ENCODE data around the gene YAP1.

YAP1 gene

GRCh38 chr11:102147632-102148031 lies 37.4 kb downstream of the YAP1 start:
- Histone ChIP-seq H3K4me3 (ENCODE audit: low read length) (no peak overlapping the region), H3K36me3 (ENCODE audit: control insufficient read depth, insufficient read depth, low read length) (no peaks in the 10 kb centered on the region), H3K9me3 (ENCODE audit: control insufficient read depth, low read length) (no peaks in the 10 kb centered on the region), H3K4me1 (ENCODE audit: control insufficient read depth, insufficient read depth, low read length) (peaks cover 19% of the 10 kb centered on the region), H3K9ac (ENCODE audit: low read length) (no peak overlapping the region), H3K27me3 (ENCODE audit: control insufficient read depth, insufficient read depth, low read length) (no peaks in the 10 kb centered on the region)

- Histone ChIP-seq H3K9ac (ENCODE audit: low read length) (no peak overlapping the region), H3K9me3 (ENCODE audit: control insufficient read depth, low read length) (no peaks in the 10 kb centered on the region), H3K4me1 (ENCODE audit: control insufficient read depth, insufficient read depth, low read length) (peaks cover 19% of the 10 kb centered on the region)
Observed at GRCh38 chr11:102148059-102148458, 37.8 kb downstream of the YAP1 start.

GRCh38 chr11:102151784-102152525 lies 41.7 kb downstream of the YAP1 start:
- Histone ChIP-seq H3K27me3 (ENCODE audit: control insufficient read depth, insufficient read depth, low read length) (no peaks in the 10 kb centered on the region), H3K36me3 (ENCODE audit: control insufficient read depth, insufficient read depth, low read length) (no peaks in the 10 kb centered on the region), H3K9me3 (ENCODE audit: control insufficient read depth, low read length) (no peaks in the 10 kb centered on the region), H3K4me3 (ENCODE audit: low read length) (no peak overlapping the region), H3K4me1 (ENCODE audit: control insufficient read depth, insufficient read depth, low read length) (peaks cover 11% of the 10 kb centered on the region), H3K9ac (ENCODE audit: low read length) (no peak overlapping the region)

More at GRCh38 chr11:102148059-102148458, 37.8 kb downstream of the YAP1 start:
- Histone ChIP-seq H3K4me3 (ENCODE audit: low read length) (no peak overlapping the region), H3K36me3 (ENCODE audit: control insufficient read depth, insufficient read depth, low read length) (no peaks in the 10 kb centered on the region), H3K27me3 (ENCODE audit: control insufficient read depth, insufficient read depth, low read length) (no peaks in the 10 kb centered on the region)

GRCh38 chr11:102153082-102153481 lies 42.8 kb downstream of the YAP1 start:
- H3K4me1 ChIP-seq (ENCODE audit: control insufficient read depth, insufficient read depth, low read length): peaks cover 17% of the 10 kb centered on the region
- H3K36me3 ChIP-seq (ENCODE audit: control insufficient read depth, insufficient read depth, low read length): no peaks in the 10 kb centered on the region
- H3K9ac ChIP-seq (ENCODE audit: low read length): no peak overlapping the region
- H3K4me3 ChIP-seq (ENCODE audit: low read length): no peak overlapping the region
- no peaks in the 10 kb centered on the region for H3K9me3 ChIP-seq (ENCODE audit: control insufficient read depth, low read length)
- H3K27me3 ChIP-seq (ENCODE audit: control insufficient read depth, insufficient read depth, low read length): no peaks in the 10 kb centered on the region

GRCh38 chr11:102154806-102155205 lies 44.6 kb downstream of the YAP1 start:
- Histone ChIP-seq H3K36me3 (ENCODE audit: control insufficient read depth, insufficient read depth, low read length) (no peaks in the 10 kb centered on the region), H3K4me3 (ENCODE audit: low read length) (no peak overlapping the region), H3K9me3 (ENCODE audit: control insufficient read depth, low read length) (no peaks in the 10 kb centered on the region), H3K4me1 (ENCODE audit: control insufficient read depth, insufficient read depth, low read length) (peaks cover 17% of the 10 kb centered on the region), H3K27me3 (ENCODE audit: control insufficient read depth, insufficient read depth, low read length) (no peaks in the 10 kb centered on the region), H3K9ac (ENCODE audit: low read length) (no peak overlapping the region)

GRCh38 chr11:102155676-102156075 lies 45.4 kb downstream of the YAP1 start:
- H3K9me3 ChIP-seq (ENCODE audit: control insufficient read depth, low read length): no peaks in the 10 kb centered on the region
- peaks cover 17% of the 10 kb centered on the region for H3K4me1 ChIP-seq (ENCODE audit: control insufficient read depth, insufficient read depth, low read length)
- no peak overlapping the region for H3K4me3 ChIP-seq (ENCODE audit: low read length)
- no peak overlapping the region for H3K9ac ChIP-seq (ENCODE audit: low read length)
- no peaks in the 10 kb centered on the region for H3K27me3 ChIP-seq (ENCODE audit: control insufficient read depth, insufficient read depth, low read length)
- no peaks in the 10 kb centered on the region for H3K36me3 ChIP-seq (ENCODE audit: control insufficient read depth, insufficient read depth, low read length)

- Histone ChIP-seq H3K36me3 (ENCODE audit: control insufficient read depth, insufficient read depth, low read length) (no peaks in the 10 kb centered on the region), H3K4me3 (ENCODE audit: low read length) (no peak overlapping the region), H3K4me1 (ENCODE audit: control insufficient read depth, insufficient read depth, low read length) (peaks cover 17% of the 10 kb centered on the region), H3K9me3 (ENCODE audit: control insufficient read depth, low read length) (no peaks in the 10 kb centered on the region), H3K27me3 (ENCODE audit: control insufficient read depth, insufficient read depth, low read length) (no peaks in the 10 kb centered on the region), H3K9ac (ENCODE audit: low read length) (no peak overlapping the region)
Observed at GRCh38 chr11:102157219-102157618, 47.0 kb downstream of the YAP1 start.

GRCh38 chr11:102158164-102158735 lies 48.0 kb downstream of the YAP1 start:
- peaks cover 17% of the 10 kb centered on the region for H3K4me1 ChIP-seq (ENCODE audit: control insufficient read depth, insufficient read depth, low read length)

GRCh38 chr11:102163368-102163767 lies 53.1 kb downstream of the YAP1 start:
- Histone ChIP-seq H3K9ac (ENCODE audit: low read length) (no peak overlapping the region), H3K4me3 (ENCODE audit: low read length) (no peak overlapping the region)

More at GRCh38 chr11:102158164-102158735, 48.0 kb downstream of the YAP1 start:
- H3K4me3 ChIP-seq (ENCODE audit: low read length): no peak overlapping the region
- no peaks in the 10 kb centered on the region for H3K9me3 ChIP-seq (ENCODE audit: control insufficient read depth, low read length)
- H3K9ac ChIP-seq (ENCODE audit: low read length): no peak overlapping the region
- H3K36me3 ChIP-seq (ENCODE audit: control insufficient read depth, insufficient read depth, low read length): no peaks in the 10 kb centered on the region
- H3K27me3 ChIP-seq (ENCODE audit: control insufficient read depth, insufficient read depth, low read length): no peaks in the 10 kb centered on the region

GRCh38 chr11:102166175-102167064 lies 56.2 kb downstream of the YAP1 start:
- Histone ChIP-seq H3K36me3 (ENCODE audit: control insufficient read depth, insufficient read depth, low read length) (no peaks in the 10 kb centered on the region), H3K4me1 (ENCODE audit: control insufficient read depth, insufficient read depth, low read length) (peaks cover 5% of the 10 kb centered on the region), H3K9ac (ENCODE audit: low read length) (no peak overlapping the region), H3K27me3 (ENCODE audit: control insufficient read depth, insufficient read depth, low read length) (no peaks in the 10 kb centered on the region), H3K4me3 (ENCODE audit: low read length) (no peak overlapping the region), H3K9me3 (ENCODE audit: control insufficient read depth, low read length) (no peaks in the 10 kb centered on the region)

More at GRCh38 chr11:102163368-102163767, 53.1 kb downstream of the YAP1 start:
- no peaks in the 10 kb centered on the region for H3K9me3 ChIP-seq (ENCODE audit: control insufficient read depth, low read length)
- no peaks in the 10 kb centered on the region for H3K4me1 ChIP-seq (ENCODE audit: control insufficient read depth, insufficient read depth, low read length)
- H3K36me3 ChIP-seq (ENCODE audit: control insufficient read depth, insufficient read depth, low read length): no peaks in the 10 kb centered on the region
- no peaks in the 10 kb centered on the region for H3K27me3 ChIP-seq (ENCODE audit: control insufficient read depth, insufficient read depth, low read length)

- H3K4me1 ChIP-seq (ENCODE audit: control insufficient read depth, insufficient read depth, low read length): peaks cover 10% of the 10 kb centered on the region
- H3K36me3 ChIP-seq (ENCODE audit: control insufficient read depth, insufficient read depth, low read length): no peaks in the 10 kb centered on the region
- no peaks in the 10 kb centered on the region for H3K27me3 ChIP-seq (ENCODE audit: control insufficient read depth, insufficient read depth, low read length)
- no peaks in the 10 kb centered on the region for H3K9me3 ChIP-seq (ENCODE audit: control insufficient read depth, low read length)
- H3K9ac ChIP-seq (ENCODE audit: low read length): no peak overlapping the region
- H3K4me3 ChIP-seq (ENCODE audit: low read length): no peak overlapping the region
Observed at GRCh38 chr11:102168481-102168880, 58.2 kb downstream of the YAP1 start.

- Histone ChIP-seq H3K4me3 (ENCODE audit: low read length) (no peak overlapping the region), H3K36me3 (ENCODE audit: control insufficient read depth, insufficient read depth, low read length) (no peaks in the 10 kb centered on the region), H3K9ac (ENCODE audit: low read length) (no peak overlapping the region), H3K4me1 (ENCODE audit: control insufficient read depth, insufficient read depth, low read length) (peaks cover 10% of the 10 kb centered on the region), H3K9me3 (ENCODE audit: control insufficient read depth, low read length) (no peaks in the 10 kb centered on the region), H3K27me3 (ENCODE audit: control insufficient read depth, insufficient read depth, low read length) (no peaks in the 10 kb centered on the region)
Observed at GRCh38 chr11:102171101-102171500, 60.9 kb downstream of the YAP1 start.

All from mucosa of stomach (tissue), 1 donor.